Liver (tissue), 3 donors: Measurements from ENCODE around the gene SHOC2.

ENCODE experiments used
- ATF3 ChIP-seq: IDR thresholded peaks from 2 replicates; pipeline ENCODE4 v1.6.1; 2016; ENCODE audit warnings: antibody characterized with exemption
- CTCF ChIP-seq: fragments of 150-350 bp; IDR thresholded peaks from 2 replicates; pipeline ENCODE4 v1.5.1; 2017; ENCODE audit warnings: improper control_type of control experiment, low read depth, low read length; ENCODE audit not compliant: missing input control
- FOXA2 ChIP-seq: IDR thresholded peaks from 2 replicates; pipeline ENCODE4 v1.6.1; 2016; ENCODE audit warnings: antibody characterized with exemption
- GABPA ChIP-seq, 2 donors: IDR thresholded peaks in 1 of 2; conservative IDR thresholded peaks in 1 of 2; 2 replicates each; pipeline ENCODE4 v1.6.1; 2016; ENCODE audit warnings: antibody characterized with exemption in 2 of 2, mild to moderate bottlenecking in 1 of 2, moderate library complexity in 1 of 2
- JUND ChIP-seq, 2 donors: IDR thresholded peaks; 2 replicates each; pipeline ENCODE4 v1.6.1; 2016; ENCODE audit warnings: antibody characterized with exemption in 2 of 2
- MAX ChIP-seq: IDR thresholded peaks from 2 replicates; pipeline ENCODE4 v1.6.1; 2016; ENCODE audit warnings: antibody characterized with exemption
- NR2F2 ChIP-seq: IDR thresholded peaks from 2 replicates; pipeline ENCODE4 v1.6.1; 2016; ENCODE audit warnings: antibody characterized with exemption
- RAD21 ChIP-seq, 2 donors: IDR thresholded peaks; 2 replicates each; pipeline ENCODE4 v1.6.1; 2016; ENCODE audit warnings: antibody characterized with exemption in 2 of 2, mild to moderate bottlenecking in 2 of 2
- REST ChIP-seq: IDR thresholded peaks from 2 replicates; pipeline ENCODE4 v1.6.1; 2016; ENCODE audit warnings: antibody characterized with exemption, mild to moderate bottlenecking
- RXRA ChIP-seq, 2 donors: IDR thresholded peaks; 2 replicates each; pipeline ENCODE4 v1.6.1; 2017 to 2018; ENCODE audit warnings: antibody characterized with exemption in 2 of 2, mild to moderate bottlenecking in 1 of 2
- SP1 ChIP-seq: IDR thresholded peaks from 2 replicates; pipeline ENCODE4 v1.6.1; 2018; ENCODE audit warnings: antibody characterized with exemption, mild to moderate bottlenecking
- YY1 ChIP-seq: IDR thresholded peaks from 2 replicates; pipeline ENCODE4 v1.6.1; 2016; ENCODE audit warnings: antibody characterized with exemption, mild to moderate bottlenecking
- donor health status: healthy.
- donor health status: healthy.

- no peak for TF ChIP-seq CTCF
- no peak for TF ChIP-seq GABPA (IDR thresholded peaks at IDR 0.05 in 1 of 2, conservative IDR thresholded peaks at IDR 0.05 in 1 of 2)
- no peak for TF ChIP-seq YY1
- no peak for TF ChIP-seq JUND (IDR thresholded peaks at IDR 0.05)
- no peak for TF ChIP-seq RAD21 (IDR thresholded peaks at IDR 0.05)
- TF ChIP-seq RXRA (IDR thresholded peaks at IDR 0.05) = no peak
- TF ChIP-seq ATF3 = no peak
- TF ChIP-seq MAX = no peak
- no peak for TF ChIP-seq SP1
- no peak for TF ChIP-seq NR2F2
- no peak for TF ChIP-seq FOXA2
- no peak for TF ChIP-seq REST
These were observed 15.8 kb upstream of the SHOC2 start for GRCh38 chr10:110903280-110904278.
